B cell (primary cell): ENCODE data around the gene WDR7. TPM values are rescaled to one million over a fixed set of nuclear protein-coding genes. Genes with fewer than 3 reads are reported as not detected.

Experiments used
- ATAC-seq: fragments of 200-7000 bp; cut with Tn5 transposase; one replicate; pipeline ENCODE4 v1.10.0; 2021; ENCODE audit warnings: low read depth, mild to moderate bottlenecking, moderate number of reproducible peaks, moderate library complexity
- CTCF ChIA-PET: fragments of 350-600 bp; sonication (Branson Sonifier 250); formaldehyde crosslinking; loops from one replicate; lab custom pipeline; 2021; ENCODE audit warnings: antibody characterized with exemption, inconsistent platforms; lab: Charles Lee
- POLR2A ChIA-PET: fragments of 350-600 bp; sonication (Branson Sonifier 250); formaldehyde crosslinking; loops from one replicate; lab custom pipeline; 2021; ENCODE audit warnings: antibody characterized with exemption; lab: Charles Lee
- DNase-seq: peaks from one replicate; pipeline ENCODE4 v3.0.0; 2013
- H2AFZ ChIP-seq: 2 replicates; pipeline ENCODE4 v1.6.1; 2012; ENCODE audit warnings: mild to moderate bottlenecking, low read depth, low read length; ENCODE audit not compliant: insufficient read depth, poor library complexity, severe bottlenecking
- H3K27ac ChIP-seq, 2 donors: 1 replicate in 1 of 2; 2 replicates in 1 of 2; pipeline ENCODE4 v1.5.1; 2012 to 2013; ENCODE audit warnings: low read length in 2 of 2, mild to moderate bottlenecking in 2 of 2, moderate library complexity in 1 of 2
- H3K27me3 ChIP-seq, 4 experiments: fragments of 200-600 bp in 1 of 4; sonication (generic) in 1 of 4; replicated peaks in 1 of 4; 1 replicate in 2 of 4; 2 replicates in 2 of 4; pipeline versions ENCODE4 v1.6.1 to v1.7.0; 2013 to 2016; ENCODE audit warnings: low read length in 3 of 4, mild to moderate bottlenecking in 2 of 4, mixed read lengths in 1 of 4, moderate library complexity in 1 of 4; ENCODE audit not compliant: insufficient read depth in 4 of 4, control insufficient read depth in 3 of 4; ENCODE audit errors: control extremely low read depth in 1 of 4
- H3K36me3 ChIP-seq, 2 experiments: replicated peaks in 1 of 2; 1 replicate in 1 of 2; 2 replicates in 1 of 2; pipeline versions ENCODE4 v1.6.1 to v1.7.1; 2013; ENCODE audit warnings: low read length in 1 of 2; ENCODE audit not compliant: insufficient read depth in 2 of 2, control insufficient read depth in 1 of 2; ENCODE audit errors: control extremely low read depth in 1 of 2, extremely low read depth in 1 of 2
- H3K4me1 ChIP-seq, 2 donors: fragments of 200-600 bp in 1 of 2; sonication (generic) in 1 of 2; 1 replicate in 1 of 2; 2 replicates in 1 of 2; pipeline versions ENCODE4 v1.5.1 to v1.6.1; 2013 to 2017; ENCODE audit warnings: low read length in 2 of 2; ENCODE audit not compliant: control insufficient read depth in 2 of 2, insufficient read depth in 2 of 2
- H3K4me2 ChIP-seq: replicated peaks from 2 replicates; pipeline ENCODE3; 2012; ENCODE audit warnings: mild to moderate bottlenecking, low read depth, low read length; ENCODE audit not compliant: poor library complexity, severe bottlenecking
- H3K4me3 ChIP-seq, 5 experiments: fragments of 200-600 bp in 1 of 5; sonication (generic) in 1 of 5; 1 replicate in 3 of 5; 2 replicates in 2 of 5; pipeline versions ENCODE4 v1.5.1 to v1.7.0; 2011 to 2016; ENCODE audit warnings: low read length in 4 of 5, mild to moderate bottlenecking in 4 of 5, low read depth in 2 of 5, control low read depth in 1 of 5, moderate library complexity in 1 of 5; ENCODE audit not compliant: insufficient read depth in 1 of 5; ENCODE audit errors: control extremely low read depth in 1 of 5, extremely low read depth in 1 of 5
- H3K79me2 ChIP-seq: fragments of 200-600 bp; sonication (generic); one replicate; pipeline ENCODE4 v1.6.0; 2016; ENCODE audit warnings: low read length; ENCODE audit not compliant: control insufficient read depth, insufficient read depth
- H3K9ac ChIP-seq: fragments of 200-600 bp; sonication (generic); 2 replicates; pipeline ENCODE4 v1.6.1; 2017; ENCODE audit warnings: mild to moderate bottlenecking, low read length, moderate library complexity
- H3K9me3 ChIP-seq, 3 donors: one replicate each; pipeline versions ENCODE4 v1.6.1 to v1.7.1; 2013; ENCODE audit warnings: low read length in 2 of 3; ENCODE audit not compliant: control insufficient read depth in 2 of 3, insufficient read depth in 1 of 3; ENCODE audit errors: control extremely low read depth in 1 of 3
- H4K20me1 ChIP-seq: 2 replicates; pipeline ENCODE4 v1.6.0; 2012; ENCODE audit warnings: mild to moderate bottlenecking, low read length; ENCODE audit not compliant: insufficient read depth, control insufficient read depth, poor library complexity, severe bottlenecking
- H3K27ac Mint-ChIP-seq: one replicate; pipeline ENCODE4 v1.8.0; 2021; ENCODE audit warnings: mixed read lengths
- H3K27me3 Mint-ChIP-seq: one replicate; pipeline ENCODE4 v1.8.0; 2021; ENCODE audit warnings: mixed read lengths
- H3K4me1 Mint-ChIP-seq: one replicate; pipeline ENCODE4 v1.8.0; 2021; ENCODE audit warnings: mixed read lengths
- H3K4me3 Mint-ChIP-seq: one replicate; pipeline ENCODE4 v1.8.0; 2021; ENCODE audit warnings: mixed read lengths
- H3K9me3 Mint-ChIP-seq: one replicate; pipeline ENCODE4 v1.8.0; 2022; ENCODE audit warnings: mixed read lengths; ENCODE audit not compliant: insufficient read depth
- CTCF ChIP-seq: fragments of 200-600 bp; IDR thresholded peaks from one replicate; pipeline ENCODE4 v1.8.0; 2022; ENCODE audit warnings: antibody characterized with exemption, mild to moderate bottlenecking
- EZH2 ChIP-seq: IDR thresholded peaks from 2 replicates; pipeline ENCODE4 v1.6.1; 2012; ENCODE audit warnings: borderline replicate concordance, low read depth, mild to moderate bottlenecking, moderate library complexity, low read length; ENCODE audit not compliant: insufficient read depth, poor library complexity, severe bottlenecking
- WGBS: methylation state at CpG from one replicate; pipeline ENCODE4 v1.1.5; 2013; ENCODE audit warnings: missing lambda C conversion rate; ENCODE audit not compliant: insufficient coverage; 5-methylcytosine and 5-hydroxymethylcytosine counted together
- intact Hi-C: fragments of 100-400 bp; cut with micrococcal nuclease; formaldehyde crosslinking; loops from one replicate; pipeline ENCODE4 v1.10.0; 2022
- polyA plus RNA-seq: library from polyadenylated mRNA; depleted of rRNA; stranded (reverse); fragments of >200 nt; gene quantifications from 2 replicates; pipeline ENCODE4 v1.2.3, GENCODE V29; 2012
- total RNA-seq, 2 donors: library from RNA; stranded (reverse); fragments of 120-200 nt in 1 of 2; gene quantifications; 1 replicate in 1 of 2; 2 replicates in 1 of 2; pipeline versions ENCODE4 v1.2.3 to v1.2.4, GENCODE V29; 2013 to 2022

Gene WDR7
- total and polyA plus RNA-seq, 2 donors (not counting 1 experiment from before 2014, with no cell fraction given), result 5.5 to 45.0 TPM

GRCh38 chr18:57040175-57040574, 389.0 kb downstream of the WDR7 start:
- ChIA-PET CTCF (no interaction called here), POLR2A (no interaction called here)
- Mint-ChIP-seq H3K27ac (no peak overlapping the region), H3K4me1 (no peaks in the 10 kb centered on the region), H3K4me3 (no peak overlapping the region), H3K9me3 (no peaks in the 10 kb centered on the region), H3K27me3 (peaks cover 51% of the 10 kb centered on the region)
- no peak overlapping the region for H3K4me3 ChIP-seq
- no peaks in the 10 kb centered on the region for H3K79me2 ChIP-seq
- DNase-seq (no peak), ATAC-seq (no peak)
- peaks cover 0 to 37% (median 4%) of the 10 kb centered on the region in 4 experiments for H3K27me3 ChIP-seq
- no peak overlapping the region for H3K27ac ChIP-seq
- intact Hi-C loops, result no loop called here
- no peaks in the 10 kb centered on the region for H3K9me3 ChIP-seq
- H2AFZ ChIP-seq, result no peak overlapping the region
- no peaks in the 10 kb centered on the region for H3K36me3 ChIP-seq
- no peak for TF ChIP-seq EZH2
- no peak for TF ChIP-seq CTCF
- 83% methylated on average over 1 of the region's 3 CpGs for WGBS
- H3K4me2 ChIP-seq, result no peak overlapping the region
- H3K9ac ChIP-seq, result no peak overlapping the region
- no peaks in the 10 kb centered on the region for H4K20me1 ChIP-seq
- H3K4me1 ChIP-seq, result no peaks in the 10 kb centered on the region

DNA sequence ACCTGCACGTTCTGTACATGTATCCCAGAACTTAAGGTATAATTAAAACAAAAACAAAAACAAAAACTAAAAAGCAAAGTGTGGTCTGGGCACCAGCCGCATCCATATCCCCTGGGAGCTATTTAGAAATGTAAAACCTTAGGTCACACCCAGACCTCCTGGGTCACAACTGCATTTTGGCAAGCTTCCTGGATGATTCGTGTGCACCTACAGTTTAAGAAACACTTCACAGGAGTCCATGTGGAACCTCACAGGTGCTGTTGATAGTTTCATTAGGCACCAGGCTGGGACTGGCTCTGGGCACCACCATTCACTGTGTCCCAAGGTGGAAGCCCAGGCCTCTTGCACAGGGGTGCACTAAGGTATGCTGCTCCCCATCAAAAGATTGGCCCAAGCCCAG, 392.1 kb downstream of the WDR7 start:
- no peaks in the 10 kb centered on the region for H3K36me3 ChIP-seq
- H3K9me3 ChIP-seq, result no peaks in the 10 kb centered on the region
- 83% methylated on average over 2 of the region's 3 CpGs for WGBS
- TF ChIP-seq CTCF (no peak), EZH2 (no peak)
- H3K4me2 ChIP-seq, result no peak overlapping the region
- no peak for DNase-seq
- Mint-ChIP-seq H3K4me1 (no peaks in the 10 kb centered on the region), H3K4me3 (no peak overlapping the region), H3K27me3 (peaks cover 56% of the 10 kb centered on the region), H3K27ac (no peak overlapping the region), H3K9me3 (no peaks in the 10 kb centered on the region)
- no peak overlapping the region for H3K27ac ChIP-seq
- POLR2A ChIA-PET, result no interaction called here
- H3K4me1 ChIP-seq, result no peaks in the 10 kb centered on the region
- no peak for ATAC-seq
- H3K27me3 ChIP-seq, result peaks cover 0 to 33% (median 8%) of the 10 kb centered on the region in 4 experiments
- H3K9ac ChIP-seq, result no peak overlapping the region
- H2AFZ ChIP-seq, result no peak overlapping the region
- H4K20me1 ChIP-seq, result no peaks in the 10 kb centered on the region
- intact Hi-C loops, result no loop called here
- H3K79me2 ChIP-seq, result no peaks in the 10 kb centered on the region
- no peak overlapping the region for H3K4me3 ChIP-seq
- CTCF ChIA-PET, result no interaction called here
